Colon (tissue), 2 donors: Measurements from ENCODE around the gene NKRF.

Experiments used
- FAIRE-seq: peaks from 2 replicates; lab custom pipeline; 2012; peaks lifted over from hg19 to GRCh38; lab: Jason Lieb, UNC
- donor health status: control.
- donor health status: control.

NKRF gene

GRCh38 chrX:119607018-119607389, 780 bp upstream of the NKRF start:
- FAIRE-seq = no peak

- FAIRE-seq = no peak
These were observed 552 bp downstream of the NKRF start for GRCh38 chrX:119605464-119606279.

GRCh38 chrX:119604766-119605463, 1.3 kb downstream of the NKRF start:
- FAIRE-seq = no peak

- no peak for FAIRE-seq
These were observed 3.4 kb downstream of the NKRF start for GRCh38 chrX:119602701-119603255.

GRCh38 chrX:119589810-119590209, 16.4 kb downstream of the NKRF start:
- no peak for FAIRE-seq

- no peak for FAIRE-seq
These were observed 22.7 kb downstream of the NKRF start for GRCh38 chrX:119583431-119584059.

GRCh38 chrX:119579414-119579813, 26.8 kb downstream of the NKRF start:
- FAIRE-seq = no peak

- FAIRE-seq = no peak
These were observed 31.6 kb downstream of the NKRF start, which contains the start of gene UBE2A for GRCh38 chrX:119574394-119575266. TSS of gene UBE2A (plus strand) at chrX:119574563. CDS start at chrX:119574712, 149 bp downstream.

- FAIRE-seq = no peak
These were observed 32.3 kb downstream of the NKRF start for GRCh38 chrX:119573840-119574393.

GRCh38 chrX:119573222-119573621, 33.0 kb downstream of the NKRF start:
- no peak for FAIRE-seq

GRCh38 chrX:119570351-119570835, 35.8 kb downstream of the NKRF start:
- FAIRE-seq = no peak

GRCh38 chrX:119565107-119565663, 41.0 kb downstream of the NKRF start, which contains the start of gene STEEP1:
TSS of gene STEEP1 (minus strand) at chrX:119565409. CDS start at chrX:119565355, 54 bp downstream.
- FAIRE-seq = no peak

- FAIRE-seq = no peak
These were observed 53.7 kb downstream of the NKRF start for GRCh38 chrX:119552508-119552907.

- FAIRE-seq = no peak
These were observed 56.8 kb downstream of the NKRF start for GRCh38 chrX:119549327-119550016.

GRCh38 chrX:119541188-119541587, 65.0 kb downstream of the NKRF start:
- no peak for FAIRE-seq

GRCh38 chrX:119539872-119540271, 66.4 kb downstream of the NKRF start:
- no peak for FAIRE-seq
